GM12801 (cell line): ENCODE results near the gene TEKT5.

Experiments used
- CTCF ChIP-seq: IDR thresholded peaks from one replicate; pipeline ENCODE4 v1.5.1; 2011; ENCODE audit warnings: control low read depth; ENCODE audit not compliant: insufficient read length; ENCODE audit errors: extremely low read depth

Gene TEKT5

GRCh38 chr16:10646581-10647263, 48.0 kb downstream of the TEKT5 start:
- TF ChIP-seq CTCF: no peak

GRCh38 chr16:10646228-10646580, 48.5 kb downstream of the TEKT5 start:
- no peak for TF ChIP-seq CTCF

DNA sequence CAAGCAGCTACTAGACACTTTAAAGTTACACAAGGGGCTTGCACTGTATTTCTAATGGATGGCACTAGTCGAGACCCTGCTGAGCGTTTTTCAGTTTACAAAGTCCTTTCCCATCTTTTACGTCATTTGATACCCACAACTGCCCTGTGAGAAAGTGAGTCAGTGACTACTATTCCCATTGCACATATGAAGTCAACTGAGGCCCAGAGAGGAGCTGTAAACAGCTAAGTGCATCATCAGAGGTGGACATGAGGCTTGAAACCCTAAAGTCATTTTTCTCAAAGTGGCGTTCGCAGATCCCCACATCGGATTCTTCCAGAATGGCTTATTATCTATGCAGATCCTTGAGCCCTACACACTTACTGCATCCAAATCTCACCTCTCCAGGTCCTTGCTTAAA, 50.6 kb downstream of the TEKT5 start:
- TF ChIP-seq CTCF: no peak

DNA sequence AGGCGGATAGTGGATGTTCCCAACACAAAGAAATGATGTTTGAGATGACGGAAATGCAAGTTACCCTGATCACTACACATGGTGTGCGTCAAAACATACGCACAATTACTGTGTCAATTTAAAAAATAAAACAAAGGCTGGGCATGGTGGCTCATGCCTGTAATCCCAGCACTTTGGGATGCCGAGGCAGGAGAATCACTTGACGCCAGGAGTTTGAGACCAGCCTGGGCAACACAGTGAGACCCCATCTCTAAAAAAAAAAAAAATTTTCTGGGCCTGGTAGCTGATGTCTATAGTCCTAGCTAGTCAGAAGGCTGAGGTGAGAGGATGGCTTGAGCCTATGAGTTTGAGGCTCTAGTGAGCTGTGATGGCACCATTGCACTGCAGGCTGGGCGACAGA, 51.8 kb downstream of the TEKT5 start:
- TF ChIP-seq CTCF: no peak

DNA sequence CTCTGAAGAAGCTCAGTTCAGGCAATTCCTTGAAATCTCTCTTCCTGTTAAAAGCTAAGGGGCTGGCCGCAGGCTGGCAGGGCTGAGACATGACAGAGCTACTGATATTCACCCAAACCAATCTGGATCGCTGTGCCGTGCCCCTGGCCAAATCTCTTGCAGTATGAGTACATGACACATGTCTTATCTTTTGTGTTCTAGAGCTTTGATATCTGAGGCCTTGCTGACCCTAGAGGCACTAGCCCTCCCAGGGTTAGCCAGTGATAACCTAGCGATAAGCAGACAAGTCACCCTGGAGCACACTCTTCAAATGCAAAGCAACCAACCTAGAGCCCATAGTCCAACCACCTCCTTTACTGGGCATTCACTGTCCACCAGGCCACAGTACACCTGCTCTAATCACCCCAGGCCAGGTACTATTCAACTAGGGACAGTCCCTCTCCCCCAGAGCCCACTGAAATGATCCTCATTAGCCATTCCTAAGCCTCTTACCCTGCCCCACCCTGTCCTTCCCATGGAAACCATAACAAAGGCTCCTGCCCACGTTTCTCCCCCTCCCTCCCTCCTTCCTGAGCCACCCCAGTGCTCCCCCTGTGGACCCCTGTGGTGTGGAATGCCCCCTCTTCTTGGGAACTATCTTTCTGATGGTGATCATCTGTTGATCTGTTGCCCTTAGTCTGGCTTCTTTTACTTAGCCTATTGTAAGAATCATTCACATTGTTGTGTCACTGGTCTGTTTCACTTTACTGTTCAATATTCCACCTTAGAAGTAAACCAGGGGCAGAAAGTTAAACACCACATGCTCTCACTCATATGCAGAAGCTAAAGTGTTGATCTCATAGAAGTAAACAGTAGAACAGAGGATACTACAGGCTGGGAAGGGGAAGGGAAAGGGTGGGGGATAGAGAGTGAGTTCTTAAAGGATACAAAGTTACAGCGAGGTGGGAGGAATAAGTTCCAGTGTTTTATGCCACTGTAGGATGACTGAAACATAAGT, 52.5 kb downstream of the TEKT5 start:
- no peak for TF ChIP-seq CTCF

- TF ChIP-seq CTCF: no peak
These were observed 53.2 kb downstream of the TEKT5 start for GRCh38 chr16:10641555-10641952.

DNA sequence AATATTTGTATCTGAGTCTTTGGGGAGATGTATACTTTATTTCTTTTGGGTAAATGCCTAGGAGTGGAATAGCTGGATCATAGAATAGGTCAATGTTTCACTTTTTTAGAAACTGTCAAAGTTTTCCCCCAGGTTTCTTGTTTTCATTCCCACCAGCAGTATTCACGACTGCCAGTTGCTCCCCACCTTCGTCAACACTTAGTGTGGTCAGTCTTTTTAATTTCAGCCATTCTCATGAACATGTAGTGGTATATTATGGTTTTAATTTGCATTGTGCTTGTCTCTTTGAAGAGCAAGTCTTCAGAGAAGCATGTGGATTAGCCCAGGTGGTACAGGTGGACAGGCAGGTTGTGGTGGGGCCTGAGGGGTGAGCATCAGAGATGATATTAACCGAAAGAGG, 53.8 kb downstream of the TEKT5 start:
- no peak for TF ChIP-seq CTCF
